ENCODE results near the gene ALPI.
"Not testable (repeated sequence)": the region's sequence is repeated elsewhere in the genome, so short reads cannot be mapped to it uniquely, and the experiment has no call there.

ALPI gene

DNA sequence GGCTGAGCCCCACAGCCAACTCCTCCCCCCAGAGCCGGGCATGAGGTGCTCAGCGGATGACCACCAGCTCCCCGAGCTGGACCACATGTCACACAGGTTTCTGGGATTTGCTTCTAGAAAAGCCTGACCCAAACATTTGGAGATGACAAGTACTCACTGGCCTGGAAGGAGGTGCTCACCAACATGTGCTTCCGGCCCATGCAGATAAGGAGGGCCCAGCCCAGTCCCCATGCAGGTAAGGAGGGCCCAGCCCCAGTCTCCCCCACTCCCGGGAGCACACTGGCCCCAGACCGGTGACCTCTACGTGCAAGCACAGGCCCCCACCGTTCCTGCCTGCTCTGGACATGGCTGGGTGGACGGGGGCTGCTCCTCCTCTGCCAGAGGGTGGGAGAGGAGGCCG, 14.0 kb upstream of the ALPI start:
- not testable (repeated sequence) for DNase-seq (ENCODE audit: low read depth in 2 of 2)

GRCh38 chr2:232442431-232442830, 13.5 kb upstream of the ALPI start:
- not testable (repeated sequence) for DNase-seq (ENCODE audit: low read depth in 2 of 2)

DNA sequence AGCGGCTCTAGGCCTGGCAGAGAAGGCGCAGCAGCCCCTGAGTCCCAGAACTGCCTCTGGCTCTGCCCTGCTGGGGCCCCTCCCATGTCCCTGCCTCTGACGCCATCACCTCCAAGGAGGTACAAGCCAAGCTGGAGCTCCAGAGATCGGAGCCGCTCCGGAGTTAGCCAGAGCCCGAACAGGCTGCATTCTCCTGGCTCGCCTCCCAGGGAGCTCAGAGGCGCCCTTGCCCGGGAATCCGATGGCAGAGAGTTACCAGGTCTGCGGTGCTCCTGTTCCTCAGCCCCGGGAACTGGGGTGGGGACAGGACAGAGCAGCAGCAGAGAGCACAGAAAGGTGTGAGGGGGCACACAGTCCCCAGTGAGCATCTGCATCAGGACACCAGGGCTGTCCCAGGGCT, 12.9 kb upstream of the ALPI start:
- DNase-seq (ENCODE audit: low read depth in 2 of 2): not testable (repeated sequence)

DNA sequence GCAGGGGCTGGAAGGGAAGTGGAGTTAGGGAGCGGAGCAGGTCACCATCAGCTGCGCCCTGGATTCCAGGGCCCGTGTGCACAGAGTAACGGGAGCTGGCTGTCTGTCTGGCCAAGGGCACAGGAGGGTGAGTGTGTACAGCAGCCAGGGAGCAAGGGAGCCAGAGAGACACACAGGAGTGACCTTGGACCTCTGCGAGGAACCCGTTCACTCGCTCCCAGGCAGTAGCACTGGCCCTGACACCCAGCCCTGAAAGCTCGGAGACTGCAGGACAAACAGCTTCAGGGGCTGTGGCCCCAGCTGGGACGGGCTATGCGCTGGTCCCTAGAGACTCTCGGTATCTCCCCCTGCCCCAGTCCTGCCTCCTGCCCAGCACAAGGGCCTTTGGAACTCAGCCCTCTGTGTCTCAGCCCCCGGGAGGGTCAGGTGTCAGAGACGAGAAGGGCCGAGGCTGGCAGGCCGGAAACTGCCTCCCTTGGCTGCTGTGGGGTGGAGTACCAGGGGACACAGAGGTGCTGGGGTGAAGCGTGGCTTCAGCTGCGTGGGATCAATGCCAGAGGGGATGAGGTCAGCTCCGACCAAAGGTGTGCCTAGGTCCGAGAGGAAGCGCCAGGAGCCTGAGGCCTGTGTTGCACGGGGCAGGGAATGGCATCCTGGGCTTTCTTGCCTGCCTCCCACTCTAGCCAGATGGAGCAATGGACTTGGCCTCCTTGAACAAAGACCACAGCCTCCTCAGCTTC, 12.1 kb upstream of the ALPI start:
- DNase-seq (ENCODE audit: low read depth in 2 of 2): not testable (repeated sequence)

DNA sequence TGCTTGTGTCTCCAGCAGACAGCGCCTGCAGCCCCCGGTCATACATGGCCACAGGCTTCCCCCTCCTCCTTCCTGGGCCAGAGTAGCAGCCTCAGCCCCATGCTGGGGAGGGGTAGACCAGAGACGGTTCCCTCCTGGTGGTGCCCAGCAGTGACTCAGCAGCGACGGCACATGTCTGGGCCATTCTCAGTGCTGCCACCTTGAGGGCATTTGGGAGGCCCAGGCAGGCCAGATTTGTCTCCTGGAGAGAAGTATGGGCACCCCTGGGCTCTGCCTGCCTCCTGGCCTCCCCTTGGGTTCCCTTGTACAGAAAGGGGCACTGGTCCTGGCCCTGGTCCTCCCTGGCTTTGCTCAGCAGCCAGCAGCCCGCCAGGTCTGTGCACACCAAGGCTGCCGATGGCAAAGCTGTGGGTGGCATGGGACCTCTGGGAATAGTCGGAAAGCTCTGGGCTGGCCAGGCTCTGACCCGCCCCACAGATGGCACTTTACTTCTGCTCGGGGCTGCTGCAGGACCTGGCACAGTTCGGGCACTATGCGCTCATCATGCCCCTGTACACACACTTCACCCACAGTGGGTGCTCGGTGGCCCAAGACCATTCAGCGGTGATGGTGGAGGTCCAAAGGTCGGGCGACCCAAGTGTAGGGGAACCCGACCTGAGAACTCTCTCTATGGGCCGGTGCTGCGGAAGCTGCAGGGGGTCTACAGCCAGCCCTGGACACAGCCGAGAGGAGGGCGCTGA, 11.4 kb upstream of the ALPI start:
- peak; percentile 20 to 28 for DNase-seq (ENCODE audit: low read depth in 2 of 2)

DNA sequence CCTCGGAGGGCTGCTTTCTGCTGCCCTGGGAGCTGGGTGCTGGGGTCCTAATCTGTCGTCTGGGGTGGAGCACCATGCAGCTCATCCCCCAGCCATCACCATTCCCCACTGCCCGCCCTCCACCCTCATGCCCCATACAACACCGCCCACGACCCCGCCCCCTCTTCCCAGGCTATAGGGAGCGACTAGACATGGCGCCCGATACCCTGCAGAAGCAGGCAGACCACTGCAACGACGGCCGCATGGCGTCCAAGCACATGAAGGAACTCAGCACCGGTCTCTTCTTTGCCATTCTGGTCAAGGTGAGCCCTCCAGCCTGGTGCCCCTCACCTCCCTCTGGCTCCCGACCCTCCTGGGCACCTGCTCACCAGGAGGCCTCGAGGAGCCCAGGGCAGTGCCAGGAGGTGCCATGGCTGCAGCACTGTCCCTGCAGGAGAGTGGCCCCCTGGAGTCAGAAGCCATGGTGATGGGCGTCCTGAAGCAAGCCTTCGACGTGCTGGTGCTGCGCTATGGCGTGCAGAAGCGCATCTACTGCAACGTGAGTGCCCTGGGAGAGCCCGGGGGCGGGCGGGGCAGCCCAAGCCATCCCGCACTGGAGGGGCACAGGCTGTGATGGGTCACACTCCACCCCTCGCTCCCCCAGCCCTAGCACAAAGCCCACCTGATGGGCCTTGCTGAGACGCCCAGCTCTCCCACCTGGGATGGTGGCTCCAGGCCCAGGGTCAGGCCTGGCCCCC, 10.6 kb upstream of the ALPI start:
- DNase-seq (ENCODE audit: low read depth in 2 of 2): not testable (repeated sequence)

GRCh38 chr2:232446266-232446777, 9.6 kb upstream of the ALPI start:
- DNase-seq (ENCODE audit: low read depth in 2 of 2): not testable (repeated sequence)

- no peak for DNase-seq (ENCODE audit: low read depth in 2 of 2)
Measured at GRCh38 chr2:232447091-232447620, 8.8 kb upstream of the ALPI start.

- DNase-seq (ENCODE audit: low read depth in 2 of 2): no peak
Measured at GRCh38 chr2:232447638-232448303, 8.2 kb upstream of the ALPI start.

GRCh38 chr2:232448304-232448690, 7.7 kb upstream of the ALPI start:
- DNase-seq (ENCODE audit: low read depth in 2 of 2): no peak

DNA sequence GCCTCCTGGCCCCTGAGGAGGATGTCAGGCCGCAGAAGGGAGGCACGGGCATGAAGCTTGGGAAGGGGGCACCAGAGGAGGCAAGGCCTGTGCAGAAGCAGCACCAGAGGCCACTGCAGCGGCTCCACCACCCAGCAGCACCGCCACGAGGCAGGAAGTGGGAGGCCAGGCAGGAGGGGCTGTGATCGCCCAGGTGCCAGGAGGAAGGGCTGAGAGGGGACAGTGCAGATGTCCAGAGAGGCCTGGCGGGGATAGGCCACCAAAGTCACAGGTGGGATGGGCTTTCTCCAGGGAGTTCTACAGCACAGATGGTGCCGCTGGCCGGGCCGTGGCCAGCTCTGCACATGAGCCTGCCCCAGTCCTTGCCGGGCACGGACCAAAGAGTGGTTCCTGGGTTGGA, 6.0 kb upstream of the ALPI start:
- no peak for DNase-seq (ENCODE audit: low read depth in 2 of 2)

DNA sequence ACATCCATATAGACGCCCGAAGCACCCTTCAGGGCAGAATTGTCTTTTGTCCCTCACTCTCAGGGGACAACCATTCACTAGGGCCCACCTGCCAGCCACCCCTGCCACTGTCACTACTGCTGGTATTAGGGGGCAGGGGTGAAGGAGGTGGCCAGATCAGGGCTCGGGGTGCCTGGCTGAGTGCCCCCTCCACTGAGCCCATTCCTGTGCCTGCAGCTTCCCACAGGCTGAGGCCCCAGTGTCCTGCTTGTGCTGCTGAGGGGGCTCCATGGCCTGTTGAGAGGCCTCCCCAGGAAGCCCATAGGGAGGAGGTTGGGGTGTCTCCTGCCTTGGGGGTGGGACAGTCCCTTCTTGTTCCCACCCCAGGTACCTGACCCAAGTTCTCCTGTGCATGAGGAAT, 4.3 kb upstream of the ALPI start:
- DNase-seq (ENCODE audit: low read depth in 2 of 2): not testable (repeated sequence)

GRCh38 chr2:232454630-232455029, 1.3 kb upstream of the ALPI start:
- no peak for DNase-seq (ENCODE audit: low read depth in 2 of 2)

- DNase-seq (ENCODE audit: low read depth in 2 of 2): no peak
Measured at GRCh38 chr2:232456296-232457120, 555 bp downstream of the ALPI start.

DNA sequence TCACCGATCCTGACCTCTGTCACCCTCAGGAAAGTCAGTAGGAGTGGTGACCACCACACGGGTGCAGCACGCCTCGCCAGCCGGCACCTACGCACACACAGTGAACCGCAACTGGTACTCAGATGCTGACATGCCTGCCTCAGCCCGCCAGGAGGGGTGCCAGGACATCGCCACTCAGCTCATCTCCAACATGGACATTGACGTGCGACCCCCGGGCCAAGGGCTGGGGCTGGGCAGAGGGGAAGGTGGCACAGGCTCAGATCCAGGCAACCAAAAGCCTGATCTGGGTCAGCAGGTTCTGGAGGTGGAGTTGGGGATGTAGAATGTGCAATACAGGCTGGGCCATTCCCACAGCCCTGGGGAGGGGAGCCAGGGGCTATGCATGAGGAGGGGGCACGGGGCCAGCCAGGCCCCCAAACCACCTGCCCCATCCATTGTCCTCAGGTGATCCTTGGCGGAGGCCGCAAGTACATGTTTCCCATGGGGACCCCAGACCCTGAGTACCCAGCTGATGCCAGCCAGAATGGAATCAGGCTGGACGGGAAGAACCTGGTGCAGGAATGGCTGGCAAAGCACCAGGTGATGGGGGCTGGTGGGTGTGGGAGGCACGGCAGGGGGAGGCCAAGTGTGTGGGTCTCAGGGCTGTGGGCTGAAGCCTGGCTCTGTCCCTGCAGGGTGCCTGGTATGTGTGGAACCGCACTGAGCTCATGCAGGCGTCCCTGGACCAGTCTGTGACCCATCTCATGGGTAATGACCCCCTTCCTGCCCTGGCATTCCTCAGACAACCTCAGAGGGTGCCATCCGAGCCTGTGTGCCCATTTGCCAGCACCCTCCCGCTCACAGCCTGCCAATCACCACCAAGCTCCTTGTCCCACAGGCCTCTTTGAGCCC, 1.4 kb downstream of the ALPI start:
- DNase-seq (ENCODE audit: low read depth in 2 of 2): no peak

GRCh38 chr2:232458051-232458660, 2.2 kb downstream of the ALPI start:
- no peak for DNase-seq (ENCODE audit: low read depth in 2 of 2)

DNA sequence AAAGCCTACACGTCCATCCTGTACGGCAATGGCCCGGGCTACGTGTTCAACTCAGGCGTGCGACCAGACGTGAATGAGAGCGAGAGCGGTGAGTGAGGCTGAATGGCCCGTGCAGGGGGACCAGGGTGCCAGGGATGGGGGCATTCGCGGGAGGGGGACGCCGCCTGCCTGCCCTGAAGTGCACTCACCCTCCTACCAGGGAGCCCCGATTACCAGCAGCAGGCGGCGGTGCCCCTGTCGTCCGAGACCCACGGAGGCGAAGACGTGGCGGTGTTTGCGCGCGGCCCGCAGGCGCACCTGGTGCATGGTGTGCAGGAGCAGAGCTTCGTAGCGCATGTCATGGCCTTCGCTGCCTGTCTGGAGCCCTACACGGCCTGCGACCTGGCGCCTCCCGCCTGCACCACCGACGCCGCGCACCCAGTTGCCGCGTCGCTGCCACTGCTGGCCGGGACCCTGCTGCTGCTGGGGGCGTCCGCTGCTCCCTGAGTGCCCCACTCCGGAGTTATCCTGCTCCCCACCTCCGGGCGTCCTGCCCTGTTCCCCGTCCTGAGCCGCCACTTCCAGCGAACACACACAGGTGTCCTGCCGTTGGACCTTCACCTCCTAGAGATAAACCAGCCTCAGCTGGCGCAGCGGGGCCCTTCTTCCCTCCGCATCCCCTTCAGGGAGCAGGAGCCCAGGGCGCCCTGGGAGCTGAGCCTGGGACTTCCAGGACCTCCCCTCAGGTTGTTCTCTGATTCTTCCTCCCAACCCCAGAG, 2.9 kb downstream of the ALPI start:
- no peak for DNase-seq (ENCODE audit: low read depth in 2 of 2)

DNA sequence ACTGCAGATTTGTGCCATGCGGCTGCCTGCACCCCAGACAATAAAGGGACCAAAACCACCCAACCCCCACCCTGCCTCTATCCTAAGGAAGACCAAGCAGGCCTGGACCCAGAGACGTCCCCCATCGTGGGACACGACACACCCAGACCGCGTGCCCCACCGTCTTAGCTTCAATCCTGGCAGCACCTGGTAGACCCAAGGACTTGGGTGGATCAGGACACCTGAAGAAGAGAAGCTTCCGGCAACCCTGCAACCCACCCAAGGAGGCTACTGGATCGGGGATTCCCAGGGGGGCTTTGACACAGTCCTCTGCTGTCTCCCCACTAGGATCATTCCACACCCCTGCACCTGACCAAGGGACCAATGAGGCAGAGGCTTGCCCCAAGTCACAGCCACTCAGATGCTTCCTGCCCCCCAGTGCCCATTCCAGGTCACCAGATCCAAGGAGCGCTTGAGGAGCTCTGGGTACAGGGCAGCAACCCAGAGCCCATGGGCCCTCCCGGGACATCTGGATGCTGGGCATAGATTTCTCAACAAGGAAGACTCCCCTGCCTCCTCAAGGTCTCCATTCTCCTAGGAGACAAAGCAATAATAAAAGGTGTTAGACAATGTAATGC, 3.6 kb downstream of the ALPI start:
- no peak for DNase-seq (ENCODE audit: low read depth in 2 of 2)
